Fibroblast of skin of abdomen (primary cell): ENCODE data around the gene WNT5A.
A peak's percentile ranks its signal among the peaks of the same experiment; 100 is the strongest.

ENCODE experiments used
- DNase-seq: peaks from one replicate; pipeline ENCODE4 v3.0.0-alpha.2; 2013

Gene WNT5A

GRCh38 chr3:55445551-55445950, 41.6 kb downstream of the WNT5A start:
- no peak for DNase-seq

GRCh38 chr3:55443346-55443745, 43.8 kb downstream of the WNT5A start:
- DNase-seq: no peak

- no peak for DNase-seq
Observed at GRCh38 chr3:55442861-55443260, 44.2 kb downstream of the WNT5A start.

- no peak for DNase-seq
Observed at GRCh38 chr3:55441499-55441898, 45.6 kb downstream of the WNT5A start.

- no peak for DNase-seq
Observed at GRCh38 chr3:55440104-55440708, 46.9 kb downstream of the WNT5A start.

GRCh38 chr3:55439657-55440056, 47.4 kb downstream of the WNT5A start:
- DNase-seq: no peak

GRCh38 chr3:55436644-55437043, 50.5 kb downstream of the WNT5A start:
- no peak for DNase-seq

GRCh38 chr3:55435491-55435890, 51.6 kb downstream of the WNT5A start:
- no peak for DNase-seq

GRCh38 chr3:55434789-55435188, 52.3 kb downstream of the WNT5A start:
- peak; percentile 19 for DNase-seq

GRCh38 chr3:55431041-55431440, 56.1 kb downstream of the WNT5A start:
- DNase-seq: no peak

GRCh38 chr3:55427739-55428138, 59.4 kb downstream of the WNT5A start:
- no peak for DNase-seq

- DNase-seq: no peak
Observed at GRCh38 chr3:55426486-55426885, 60.6 kb downstream of the WNT5A start.

- DNase-seq: no peak
Observed at GRCh38 chr3:55423782-55424181, 63.3 kb downstream of the WNT5A start.

GRCh38 chr3:55417211-55417610, 69.9 kb downstream of the WNT5A start:
- DNase-seq: no peak

GRCh38 chr3:55416331-55416821, 70.7 kb downstream of the WNT5A start:
- DNase-seq: peak; percentile 84
